WI38 (cell line): ENCODE results near the gene ACER2.
A peak's percentile ranks its signal among the peaks of the same experiment; 100 is the strongest.

Experiments used
- H3K4me3 ChIP-seq: 2 replicates; pipeline ENCODE4 v1.5.1; 2011; ENCODE audit warnings: low read depth, mild to moderate bottlenecking, control low read depth, low read length
- TF ChIP-seq, protein P1 (sequence below): IDR thresholded peaks from 2 replicates; pipeline ENCODE4 v1.5.1; 2012; ENCODE audit warnings: low read depth, mild to moderate bottlenecking, control low read depth, low read length

Gene ACER2

DNA sequence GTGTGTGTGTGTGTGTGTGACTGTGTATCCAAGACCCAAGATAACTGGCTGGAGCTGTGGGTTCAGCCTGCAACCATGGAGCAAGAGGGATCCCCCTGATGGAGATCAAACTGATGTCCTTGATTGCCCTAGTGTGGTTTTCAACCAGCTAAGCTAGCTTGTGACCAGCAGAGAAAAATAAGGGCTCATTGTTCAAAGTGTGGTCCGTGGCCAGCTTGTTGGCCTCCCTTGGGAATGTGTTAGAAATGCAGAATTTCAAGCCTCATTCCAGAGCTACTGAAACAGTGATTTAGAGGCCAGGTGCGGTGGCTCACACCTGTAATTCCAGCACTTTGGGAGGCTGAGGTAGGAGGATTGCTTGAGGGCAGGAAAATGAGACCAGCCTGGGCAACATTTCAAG is 79.9 kb downstream of the ACER2 start:
- H3K4me3 ChIP-seq = no peak overlapping the region
- TF ChIP-seq, protein P1, sequence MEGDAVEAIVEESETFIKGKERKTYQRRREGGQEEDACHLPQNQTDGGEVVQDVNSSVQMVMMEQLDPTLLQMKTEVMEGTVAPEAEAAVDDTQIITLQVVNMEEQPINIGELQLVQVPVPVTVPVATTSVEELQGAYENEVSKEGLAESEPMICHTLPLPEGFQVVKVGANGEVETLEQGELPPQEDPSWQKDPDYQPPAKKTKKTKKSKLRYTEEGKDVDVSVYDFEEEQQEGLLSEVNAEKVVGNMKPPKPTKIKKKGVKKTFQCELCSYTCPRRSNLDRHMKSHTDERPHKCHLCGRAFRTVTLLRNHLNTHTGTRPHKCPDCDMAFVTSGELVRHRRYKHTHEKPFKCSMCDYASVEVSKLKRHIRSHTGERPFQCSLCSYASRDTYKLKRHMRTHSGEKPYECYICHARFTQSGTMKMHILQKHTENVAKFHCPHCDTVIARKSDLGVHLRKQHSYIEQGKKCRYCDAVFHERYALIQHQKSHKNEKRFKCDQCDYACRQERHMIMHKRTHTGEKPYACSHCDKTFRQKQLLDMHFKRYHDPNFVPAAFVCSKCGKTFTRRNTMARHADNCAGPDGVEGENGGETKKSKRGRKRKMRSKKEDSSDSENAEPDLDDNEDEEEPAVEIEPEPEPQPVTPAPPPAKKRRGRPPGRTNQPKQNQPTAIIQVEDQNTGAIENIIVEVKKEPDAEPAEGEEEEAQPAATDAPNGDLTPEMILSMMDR = no peak

DNA sequence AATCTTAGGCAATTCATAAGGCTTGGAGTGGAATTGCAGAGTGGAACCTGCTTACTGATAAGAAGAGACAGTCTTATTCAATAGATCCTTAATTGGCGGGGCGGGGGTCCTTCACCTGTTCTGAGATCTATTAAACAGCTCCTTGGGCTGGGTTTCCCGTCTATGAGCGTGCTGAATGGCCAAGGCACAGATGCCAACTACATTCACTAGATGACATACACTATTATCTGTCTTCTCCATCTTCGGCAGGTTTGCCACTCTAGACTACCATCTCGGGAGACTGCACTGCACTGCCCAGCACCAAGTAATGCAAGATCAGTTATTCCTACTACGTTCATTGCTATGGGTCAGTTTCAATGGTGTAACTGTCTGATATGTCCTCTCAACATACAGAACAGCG is 81.5 kb downstream of the ACER2 start:
- no peak overlapping the region for H3K4me3 ChIP-seq
- TF ChIP-seq, protein P1 = no peak

DNA sequence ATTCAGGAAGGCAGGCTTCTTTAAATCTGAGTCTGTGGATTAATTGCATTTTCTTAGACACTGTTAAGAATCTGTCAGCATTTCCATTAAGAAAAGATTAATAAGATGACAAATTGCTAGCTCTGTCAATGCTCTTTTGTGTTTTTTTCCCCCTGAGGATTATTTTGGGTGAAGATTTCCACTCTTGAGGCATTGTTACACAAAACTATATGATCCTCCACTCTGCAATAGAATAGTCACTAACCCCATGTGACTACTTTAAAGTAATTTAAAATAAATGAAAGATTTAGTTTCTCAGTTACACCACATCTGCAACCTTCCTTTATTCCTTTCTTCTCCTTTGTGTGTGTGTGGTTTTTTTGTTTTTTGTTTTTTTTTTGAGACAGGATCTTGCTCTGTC is 82.0 kb downstream of the ACER2 start:
- no peak overlapping the region for H3K4me3 ChIP-seq
- TF ChIP-seq, protein P1 = no peak

DNA sequence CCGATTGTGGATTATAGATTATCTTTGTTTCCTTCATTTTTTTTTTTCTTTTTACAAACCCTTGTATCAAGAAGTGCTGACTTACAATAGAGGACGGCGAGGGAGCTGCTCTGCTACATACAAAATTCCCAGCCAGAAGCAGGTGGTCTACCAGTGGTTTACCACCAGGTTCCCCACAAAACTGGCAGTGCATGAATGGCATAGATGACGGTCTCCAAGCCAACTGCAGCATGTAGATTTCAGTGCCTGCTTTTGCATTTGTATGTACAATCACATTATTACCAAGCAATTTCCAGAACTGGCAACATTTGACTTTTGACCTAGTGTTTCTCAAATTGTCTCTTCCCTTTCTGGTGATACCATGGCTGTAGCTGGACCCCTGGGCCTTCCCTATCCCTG is 84.0 kb downstream of the ACER2 start:
- TF ChIP-seq, protein P1 = no peak
- no peak overlapping the region for H3K4me3 ChIP-seq

DNA sequence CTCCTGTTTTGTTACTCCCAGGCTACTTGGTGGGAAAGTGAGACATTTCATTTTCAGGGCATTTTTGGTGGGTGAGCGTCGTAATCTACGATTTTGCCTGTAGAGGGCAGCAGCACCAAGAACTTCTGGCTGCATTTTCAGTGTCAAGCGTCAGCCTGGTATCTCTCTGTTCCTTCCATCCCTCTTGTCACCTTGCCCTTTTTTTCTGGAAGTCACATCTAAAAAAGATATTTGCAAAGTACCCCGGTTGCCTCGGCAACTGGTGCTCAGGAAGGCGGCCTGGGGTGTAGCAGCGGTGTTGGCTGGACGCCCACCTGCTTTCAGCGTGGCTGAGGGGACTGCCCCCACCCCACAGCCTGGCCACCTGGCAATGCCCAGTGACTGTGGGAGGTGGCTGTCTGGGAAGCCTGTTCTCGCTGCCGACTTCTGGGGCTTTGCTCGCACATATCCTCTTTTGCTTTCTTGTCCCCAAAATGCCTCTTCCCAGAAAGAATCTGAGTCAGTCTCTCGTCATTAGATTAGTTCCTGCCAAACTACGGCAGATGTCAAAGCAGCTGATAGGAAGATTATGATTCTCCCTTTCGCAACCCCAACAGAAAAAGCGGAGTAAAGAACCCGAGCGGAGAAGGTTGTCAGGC is 84.5 kb downstream of the ACER2 start:
- peak overlapping the region; percentile 57 for H3K4me3 ChIP-seq
- TF ChIP-seq, protein P1 = peak; percentile 76

DNA sequence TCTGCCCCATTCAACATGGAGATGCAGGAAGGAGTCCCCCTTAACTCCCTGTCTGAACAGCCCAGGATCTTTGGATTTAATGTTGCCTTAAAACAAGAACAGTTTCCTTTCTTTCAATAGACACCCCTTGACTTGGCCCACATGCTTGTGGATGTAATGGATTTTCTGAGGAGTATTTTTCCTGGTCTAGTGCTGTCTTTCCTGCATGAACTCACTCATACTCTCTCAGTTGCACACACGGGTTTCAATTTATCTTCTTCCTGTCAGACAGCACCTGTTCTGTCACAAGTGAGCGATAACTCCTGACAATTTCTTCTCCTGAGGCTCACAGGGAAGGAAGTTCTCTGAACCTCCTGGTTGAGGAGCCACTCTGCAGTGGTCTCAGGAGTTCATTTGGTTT is 85.1 kb downstream of the ACER2 start:
- peak overlapping the region; percentile 57 for H3K4me3 ChIP-seq
- TF ChIP-seq, protein P1 = no peak

DNA sequence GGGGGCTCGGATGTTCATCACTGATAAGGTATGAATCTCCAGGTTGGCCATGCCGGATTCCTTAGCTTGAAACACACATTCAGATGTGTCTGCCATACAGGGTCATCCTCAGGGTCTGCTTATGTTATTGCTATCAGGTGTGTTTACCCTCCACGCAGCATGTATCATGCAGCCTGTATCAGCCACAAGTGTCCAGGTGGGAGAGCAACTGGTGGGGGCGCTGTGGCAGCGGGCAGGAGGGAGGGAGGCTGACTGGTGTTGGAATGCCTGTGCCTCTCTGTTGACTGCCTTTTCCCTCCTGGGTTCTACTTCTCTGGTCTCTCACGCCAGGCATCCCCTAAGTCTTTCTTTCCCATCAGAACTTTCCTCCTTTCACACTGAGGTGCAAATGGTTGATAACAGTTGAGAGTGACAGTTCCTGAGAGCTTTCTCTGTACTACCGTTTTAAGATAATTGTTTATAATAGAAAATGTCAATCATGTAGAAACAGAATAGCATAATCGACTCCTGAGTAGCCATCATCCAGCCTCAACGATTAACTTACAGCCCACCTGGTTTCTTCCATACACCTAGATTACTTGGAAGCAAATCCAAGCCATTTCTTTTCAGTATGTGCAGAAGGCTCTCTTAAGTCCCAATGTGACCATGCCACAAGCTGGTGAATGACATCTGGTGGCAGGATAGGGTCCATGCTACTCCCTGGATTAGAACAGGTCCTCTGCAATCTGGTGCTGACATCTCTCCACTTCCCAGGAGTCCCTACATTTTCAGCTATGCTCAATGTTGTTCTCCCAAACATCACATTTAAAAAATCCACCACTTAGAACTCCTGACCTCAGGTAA is 86.6 kb downstream of the ACER2 start:
- H3K4me3 ChIP-seq = no peak overlapping the region
- TF ChIP-seq, protein P1 = no peak
